ENCODE results near the gene TAGLN. TPM values are rescaled to one million over a fixed set of nuclear protein-coding genes. Genes with fewer than 3 reads are reported as not detected.

TAGLN gene
- polyA plus RNA-seq = 100 to 1,000 TPM in 2 of 4 donors, 10 to 100 TPM in 2; 57.9 to 611 (median 134) TPM
- long read RNA-seq, donor 1, transcript TAGLN-207 (4 exons, 2,166 nt) = minor isoform, 34 of 260 reads
- long read RNA-seq, donor 1, transcript TAGLN-202 (5 exons, 928 nt) = major isoform, 216 of 260 reads
- long read RNA-seq, donor 1, partial matches to known transcripts = 0 of 260 reads
- long read RNA-seq, donor 1, other reads (novel, unspliced or antisense) = 7 of 260 reads
- long read RNA-seq, donor 2, transcript TAGLN-202 (5 exons, 928 nt) = major isoform, 39 of 47 reads
- long read RNA-seq, donor 2, transcript TAGLN-207 (4 exons, 2,166 nt) = minor isoform, 8 of 47 reads
- long read RNA-seq, donor 2, partial matches to known transcripts = 0 of 47 reads
- long read RNA-seq, donor 2, other reads (novel, unspliced or antisense) = 0 of 47 reads
- long read RNA-seq, donor 3, transcript TAGLN-207 (4 exons, 2,166 nt) = minor isoform, 32 of 221 reads
- long read RNA-seq, donor 3, transcript TAGLN-202 (5 exons, 928 nt) = major isoform, 150 of 221 reads
- long read RNA-seq, donor 3, partial matches to known transcripts = 39 of 221 reads
- long read RNA-seq, donor 3, other reads (novel, unspliced or antisense) = 0 of 221 reads
- long read RNA-seq, donor 4, transcript TAGLN-202 (5 exons, 928 nt) = major isoform, 16 of 20 reads
- long read RNA-seq, donor 4, partial matches to known transcripts = 0 of 20 reads
- long read RNA-seq, donor 4, other reads (novel, unspliced or antisense) = 0 of 20 reads
- long read RNA-seq, donor 5, transcript TAGLN-207 (4 exons, 2,166 nt) = minor isoform, 16 of 85 reads
- long read RNA-seq, donor 5, transcript TAGLN-202 (5 exons, 928 nt) = major isoform, 53 of 85 reads
- long read RNA-seq, donor 5, partial matches to known transcripts = 16 of 85 reads
- long read RNA-seq, donor 5, other reads (novel, unspliced or antisense) = 0 of 85 reads
- long read RNA-seq, donor 6, transcript TAGLN-202 (5 exons, 928 nt) = major isoform, 183 of 293 reads
- long read RNA-seq, donor 6, transcript TAGLN-207 (4 exons, 2,166 nt) = minor isoform, 17 of 293 reads
- long read RNA-seq, donor 6, partial matches to known transcripts = 92 of 293 reads
- long read RNA-seq, donor 6, other reads (novel, unspliced or antisense) = 0 of 293 reads
- long read RNA-seq, donor 7 = 0 reads
- long read RNA-seq, donor 8, transcript TAGLN-202 (5 exons, 928 nt) = major isoform, 8 of 8 reads
- long read RNA-seq, donor 8, partial matches to known transcripts = 0 of 8 reads
- long read RNA-seq, donor 8, other reads (novel, unspliced or antisense) = 0 of 8 reads
- long read RNA-seq, donor 9, transcript TAGLN-202 (5 exons, 928 nt) = major isoform, 78 of 133 reads
- long read RNA-seq, donor 9, transcript TAGLN-207 (4 exons, 2,166 nt) = minor isoform, 8 of 133 reads
- long read RNA-seq, donor 9, partial matches to known transcripts = 47 of 133 reads
- long read RNA-seq, donor 9, other reads (novel, unspliced or antisense) = 0 of 133 reads
- long read RNA-seq, donor 10, transcript TAGLN-202 (5 exons, 928 nt) = major isoform, 751 of 927 reads
- long read RNA-seq, donor 10, transcript TAGLN-207 (4 exons, 2,166 nt) = minor isoform, 102 of 927 reads
- long read RNA-seq, donor 10, transcript TAGLN-208 (2 exons, 3,298 nt) = minor isoform, 5 of 927 reads
- long read RNA-seq, donor 10, partial matches to known transcripts = 30 of 927 reads
- long read RNA-seq, donor 10, other reads (novel, unspliced or antisense) = 36 of 927 reads

- Histone ChIP-seq H3K4me3 (ENCODE audit: low read depth in 1 of 3, low read length in 3 of 3) (peak within 1 kb of the TSS in 2 of 3 donors; percentile 27 to 47), H3K36me3 (ENCODE audit: control insufficient read depth in 3 of 3, insufficient read depth in 2 of 3, low read depth in 1 of 3, low read length in 3 of 3) (peaks cover 5 to 85% (median 9%) of the 10 kb centered on the region in 3 donors), H3K27ac (ENCODE audit: low read depth in 1 of 3, low read length in 2 of 3) (peak within 1 kb of the TSS in 2 of 3 donors; percentile 60 to 86), H3K4me1 (ENCODE audit: control insufficient read depth in 3 of 3, insufficient read depth in 2 of 3, low read depth in 1 of 3, low read length in 2 of 3) (peaks cover 0 to 25% (median under 1%) of the 10 kb centered on the region in 3 donors), H3K27me3 (ENCODE audit: control insufficient read depth in 3 of 3, insufficient read depth in 3 of 3, low read length in 3 of 3) (no peaks in the 10 kb centered on the region), H3K9me3 (ENCODE audit: control insufficient read depth in 2 of 2, insufficient read depth in 1 of 2, low read depth in 1 of 2, low read length in 1 of 2) (no peaks in the 10 kb centered on the region)
- DNase-seq (peak in 1 of 2 donors; percentile 56), FAIRE-seq (no peak)
- WGBS, 3 donors = 31 to 53% (median 47%) methylated on average over 34 of the region's 34 CpGs
These were observed at the start of gene TAGLN for GRCh38 chr11:117199053-117199915. TAGLN (plus strand) TSS chr11:117199370; CDS start chr11:117203014, 3,644 bp downstream.

GRCh38 chr11:117152066-117152465, 47.1 kb upstream of the TAGLN start:
- no peak for FAIRE-seq
- no peaks in the 10 kb centered on the region for H3K27me3 ChIP-seq (ENCODE audit: control insufficient read depth in 3 of 3, insufficient read depth in 3 of 3, low read length in 3 of 3)
- peaks cover 0 to 5% (median 0%) of the 10 kb centered on the region in 3 donors for H3K4me1 ChIP-seq (ENCODE audit: control insufficient read depth in 3 of 3, insufficient read depth in 2 of 3, low read depth in 1 of 3, low read length in 2 of 3)
- no peak overlapping the region for H3K27ac ChIP-seq (ENCODE audit: low read depth in 1 of 3, low read length in 2 of 3)
- no peak for DNase-seq
- 35 to 53% (median 41%) methylated on average over 2 of the region's 2 CpGs for WGBS, 3 donors
- no peak overlapping the region for H3K4me3 ChIP-seq (ENCODE audit: low read depth in 1 of 3, low read length in 3 of 3)
- H3K36me3 ChIP-seq (ENCODE audit: control insufficient read depth in 3 of 3, insufficient read depth in 2 of 3, low read depth in 1 of 3, low read length in 3 of 3) = peaks cover 6 to 43% (median 7%) of the 10 kb centered on the region in 3 donors
- no peaks in the 10 kb centered on the region for H3K9me3 ChIP-seq (ENCODE audit: control insufficient read depth in 2 of 2, insufficient read depth in 1 of 2, low read depth in 1 of 2, low read length in 1 of 2)

GRCh38 chr11:117154468-117154867, 44.7 kb upstream of the TAGLN start:
- WGBS, 3 donors = 95 to 99% (median 96%) methylated on average over 5 of the region's 5 CpGs
- no peak for DNase-seq
- H3K4me3 ChIP-seq (ENCODE audit: low read depth in 1 of 3, low read length in 3 of 3) = no peak overlapping the region
- FAIRE-seq = no peak
- peaks cover 6 to 40% (median 6%) of the 10 kb centered on the region in 3 donors for H3K36me3 ChIP-seq (ENCODE audit: control insufficient read depth in 3 of 3, insufficient read depth in 2 of 3, low read depth in 1 of 3, low read length in 3 of 3)
- H3K27ac ChIP-seq (ENCODE audit: low read depth in 1 of 3, low read length in 2 of 3) = no peak overlapping the region
- peaks cover 0 to 3% (median 0%) of the 10 kb centered on the region in 3 donors for H3K4me1 ChIP-seq (ENCODE audit: control insufficient read depth in 3 of 3, insufficient read depth in 2 of 3, low read depth in 1 of 3, low read length in 2 of 3)
- no peaks in the 10 kb centered on the region for H3K9me3 ChIP-seq (ENCODE audit: control insufficient read depth in 2 of 2, insufficient read depth in 1 of 2, low read depth in 1 of 2, low read length in 1 of 2)
- H3K27me3 ChIP-seq (ENCODE audit: control insufficient read depth in 3 of 3, insufficient read depth in 3 of 3, low read length in 3 of 3) = no peaks in the 10 kb centered on the region

GRCh38 chr11:117157507-117157906, 41.7 kb upstream of the TAGLN start:
- no peak for FAIRE-seq

GRCh38 chr11:117159892-117160291, 39.3 kb upstream of the TAGLN start:
- Histone ChIP-seq H3K36me3 (ENCODE audit: control insufficient read depth in 3 of 3, insufficient read depth in 2 of 3, low read depth in 1 of 3, low read length in 3 of 3) (peaks cover 3 to 53% (median 22%) of the 10 kb centered on the region in 3 donors), H3K4me3 (ENCODE audit: low read depth in 1 of 3, low read length in 3 of 3) (no peak overlapping the region), H3K9me3 (ENCODE audit: control insufficient read depth in 2 of 2, insufficient read depth in 1 of 2, low read depth in 1 of 2, low read length in 1 of 2) (no peaks in the 10 kb centered on the region), H3K4me1 (ENCODE audit: control insufficient read depth in 3 of 3, insufficient read depth in 2 of 3, low read depth in 1 of 3, low read length in 2 of 3) (peaks cover 0 to 3% (median 2%) of the 10 kb centered on the region in 3 donors), H3K27me3 (ENCODE audit: control insufficient read depth in 3 of 3, insufficient read depth in 3 of 3, low read length in 3 of 3) (no peaks in the 10 kb centered on the region), H3K27ac (ENCODE audit: low read depth in 1 of 3, low read length in 2 of 3) (peak overlapping the region in 1 of 3 donors; percentile 31)
- DNase-seq = no peak
- FAIRE-seq = no peak
- WGBS, 3 donors = 72 to 89% (median 87%) methylated on average over 2 of the region's 2 CpGs

More at GRCh38 chr11:117157507-117157906, 41.7 kb upstream of the TAGLN start:
- Histone ChIP-seq H3K4me3 (ENCODE audit: low read depth in 1 of 3, low read length in 3 of 3) (no peak overlapping the region), H3K27me3 (ENCODE audit: control insufficient read depth in 3 of 3, insufficient read depth in 3 of 3, low read length in 3 of 3) (no peaks in the 10 kb centered on the region), H3K9me3 (ENCODE audit: control insufficient read depth in 2 of 2, insufficient read depth in 1 of 2, low read depth in 1 of 2, low read length in 1 of 2) (no peaks in the 10 kb centered on the region), H3K4me1 (ENCODE audit: control insufficient read depth in 3 of 3, insufficient read depth in 2 of 3, low read depth in 1 of 3, low read length in 2 of 3) (peaks cover 0 to 3% (median 2%) of the 10 kb centered on the region in 3 donors), H3K36me3 (ENCODE audit: control insufficient read depth in 3 of 3, insufficient read depth in 2 of 3, low read depth in 1 of 3, low read length in 3 of 3) (peaks cover 4 to 49% (median 15%) of the 10 kb centered on the region in 3 donors), H3K27ac (ENCODE audit: low read depth in 1 of 3, low read length in 2 of 3) (no peak overlapping the region)
- no peak for DNase-seq
- WGBS, 3 donors = 96 to 97% (median 96%) methylated on average over 2 of the region's 2 CpGs

GRCh38 chr11:117160826-117161225, 38.3 kb upstream of the TAGLN start:
- H3K9me3 ChIP-seq (ENCODE audit: control insufficient read depth in 2 of 2, insufficient read depth in 1 of 2, low read depth in 1 of 2, low read length in 1 of 2) = no peaks in the 10 kb centered on the region
- peaks cover 4 to 50% (median 21%) of the 10 kb centered on the region in 3 donors for H3K36me3 ChIP-seq (ENCODE audit: control insufficient read depth in 3 of 3, insufficient read depth in 2 of 3, low read depth in 1 of 3, low read length in 3 of 3)
- H3K4me3 ChIP-seq (ENCODE audit: low read depth in 1 of 3, low read length in 3 of 3) = no peak overlapping the region
- FAIRE-seq (no peak), DNase-seq (peak in 1 of 2 donors; percentile 60)
- peaks cover 0 to 3% (median 2%) of the 10 kb centered on the region in 3 donors for H3K4me1 ChIP-seq (ENCODE audit: control insufficient read depth in 3 of 3, insufficient read depth in 2 of 3, low read depth in 1 of 3, low read length in 2 of 3)
- 53 to 74% (median 63%) methylated on average over 2 of the region's 2 CpGs for WGBS, 3 donors
- no peaks in the 10 kb centered on the region for H3K27me3 ChIP-seq (ENCODE audit: control insufficient read depth in 3 of 3, insufficient read depth in 3 of 3, low read length in 3 of 3)
- peak overlapping the region in 1 of 3 donors; percentile 62 for H3K27ac ChIP-seq (ENCODE audit: low read depth in 1 of 3, low read length in 2 of 3)

GRCh38 chr11:117166491-117166890, 32.7 kb upstream of the TAGLN start:
- 41 to 65% (median 49%) methylated on average over 1 of the region's 1 CpG for WGBS, 3 donors
- Histone ChIP-seq H3K27me3 (ENCODE audit: control insufficient read depth in 3 of 3, insufficient read depth in 3 of 3, low read length in 3 of 3) (no peaks in the 10 kb centered on the region), H3K36me3 (ENCODE audit: control insufficient read depth in 3 of 3, insufficient read depth in 2 of 3, low read depth in 1 of 3, low read length in 3 of 3) (peaks cover 8 to 47% (median 25%) of the 10 kb centered on the region in 3 donors), H3K27ac (ENCODE audit: low read depth in 1 of 3, low read length in 2 of 3) (no peak overlapping the region), H3K4me1 (ENCODE audit: control insufficient read depth in 3 of 3, insufficient read depth in 2 of 3, low read depth in 1 of 3, low read length in 2 of 3) (peaks cover 0 to 5% (median 0%) of the 10 kb centered on the region in 3 donors), H3K4me3 (ENCODE audit: low read depth in 1 of 3, low read length in 3 of 3) (no peak overlapping the region), H3K9me3 (ENCODE audit: control insufficient read depth in 2 of 2, insufficient read depth in 1 of 2, low read depth in 1 of 2, low read length in 1 of 2) (peaks cover 0 to 2% of the 10 kb centered on the region in 2 donors)
- DNase-seq (no peak), FAIRE-seq (no peak)
